ENCODE measurements around the gene REM1.
"Not testable (repeated sequence)": the region's sequence is repeated elsewhere in the genome, so short reads cannot be mapped to it uniquely, and the experiment has no call there.

REM1 gene
- total RNA-seq, result 0 reads per million in 4 experiments

- no peak for DNase-seq
These were observed at the start of gene REM1, which contains the start of gene DEFB124 for GRCh38 chr20:31474758-31475427. TSS of gene REM1 (plus strand) at chr20:31475288. CDS start at chr20:31476446, 1,158 bp downstream. TSS of gene DEFB124 (minus strand) at chr20:31475127. CDS start at chr20:31473013, 2,114 bp downstream.

GRCh38 chr20:31425797-31426196, 49.3 kb upstream of the REM1 start:
- DNase-seq, result no peak

GRCh38 chr20:31426891-31427551, 48.1 kb upstream of the REM1 start:
- not testable (repeated sequence) for DNase-seq

GRCh38 chr20:31427576-31427975, 47.5 kb upstream of the REM1 start:
- not testable (repeated sequence) for DNase-seq

GRCh38 chr20:31430568-31431115, 44.4 kb upstream of the REM1 start:
- no peak for DNase-seq

GRCh38 chr20:31440012-31440659, 35.0 kb upstream of the REM1 start, which contains the start of gene DEFB123:
TSS of gene DEFB123 (plus strand) at chr20:31440632. CDS start at chr20:31440699, 67 bp downstream.
- DNase-seq, result no peak

GRCh38 chr20:31446084-31446819, 28.8 kb upstream of the REM1 start:
- DNase-seq, result no peak

- DNase-seq, result no peak
These were observed 25.3 kb upstream of the REM1 start for GRCh38 chr20:31449511-31450414.

GRCh38 chr20:31452575-31452974, 22.5 kb upstream of the REM1 start:
- DNase-seq, result no peak

GRCh38 chr20:31454361-31454760, 20.7 kb upstream of the REM1 start:
- no peak for DNase-seq

GRCh38 chr20:31470946-31471345, 4.1 kb upstream of the REM1 start:
- not testable (repeated sequence) for DNase-seq

GRCh38 chr20:31472395-31473330, 2.4 kb upstream of the REM1 start:
- no peak for DNase-seq

- DNase-seq, result no peak
These were observed 1.6 kb upstream of the REM1 start for GRCh38 chr20:31473331-31474096.

- DNase-seq, result no peak
These were observed 1.0 kb upstream of the REM1 start for GRCh38 chr20:31474097-31474436.

GRCh38 chr20:31475472-31476293, 595 bp downstream of the REM1 start:
- DNase-seq, result no peak

GRCh38 chr20:31476294-31476585, 1.2 kb downstream of the REM1 start:
- DNase-seq, result no peak

- DNase-seq, result no peak
These were observed 1.6 kb downstream of the REM1 start for GRCh38 chr20:31476643-31477215.

GRCh38 chr20:31484001-31484400, 8.9 kb downstream of the REM1 start:
- no peak for DNase-seq

All from effector CD8-positive, alpha-beta T cell (primary cell).